GM13977 (cell line): ENCODE data around the gene TBC1D16.

ENCODE experiments used
- DNase-seq: peaks from one replicate; pipeline ENCODE4 v3.0.0; 2012; ENCODE audit warnings: low spot score
- in situ Hi-C: fragments of 300-500 bp; cut with MboI; formaldehyde crosslinking; loops from one replicate; pipeline ENCODE4 v1.12.0; 2022; ENCODE audit warnings: low sequenced_read_pairs, low pct_unique_long_range_greater_than_20kb, mixed read lengths, inconsistent platforms; ENCODE audit not compliant: unreplicated experiment
- TF ChIP-seq, protein P1 (sequence below): IDR thresholded peaks from 2 replicates; pipeline ENCODE4 v1.5.1; 2012; ENCODE audit warnings: mild to moderate bottlenecking, control low read depth; ENCODE audit not compliant: insufficient read depth; ENCODE audit errors: extremely low read depth, missing control alignments

The TBC1D16 gene

DNA sequence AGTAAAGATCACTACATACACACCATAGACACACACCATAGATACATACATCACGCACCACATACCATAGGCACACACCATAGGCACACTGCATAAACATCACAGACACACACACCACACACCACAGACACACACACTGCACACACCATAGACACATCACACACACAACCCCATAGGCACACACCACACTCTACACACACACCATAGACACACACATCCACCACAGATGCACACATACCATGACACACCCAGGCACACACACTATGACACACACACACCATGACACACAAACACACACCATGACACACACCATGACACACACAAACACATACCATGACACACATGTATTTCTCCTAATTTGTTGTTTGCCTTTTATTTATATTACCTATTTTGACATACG, 14.1 kb downstream of the TBC1D16 start:
- no peak for DNase-seq
- in situ Hi-C loops: no loop called here
- TF ChIP-seq, protein P1, sequence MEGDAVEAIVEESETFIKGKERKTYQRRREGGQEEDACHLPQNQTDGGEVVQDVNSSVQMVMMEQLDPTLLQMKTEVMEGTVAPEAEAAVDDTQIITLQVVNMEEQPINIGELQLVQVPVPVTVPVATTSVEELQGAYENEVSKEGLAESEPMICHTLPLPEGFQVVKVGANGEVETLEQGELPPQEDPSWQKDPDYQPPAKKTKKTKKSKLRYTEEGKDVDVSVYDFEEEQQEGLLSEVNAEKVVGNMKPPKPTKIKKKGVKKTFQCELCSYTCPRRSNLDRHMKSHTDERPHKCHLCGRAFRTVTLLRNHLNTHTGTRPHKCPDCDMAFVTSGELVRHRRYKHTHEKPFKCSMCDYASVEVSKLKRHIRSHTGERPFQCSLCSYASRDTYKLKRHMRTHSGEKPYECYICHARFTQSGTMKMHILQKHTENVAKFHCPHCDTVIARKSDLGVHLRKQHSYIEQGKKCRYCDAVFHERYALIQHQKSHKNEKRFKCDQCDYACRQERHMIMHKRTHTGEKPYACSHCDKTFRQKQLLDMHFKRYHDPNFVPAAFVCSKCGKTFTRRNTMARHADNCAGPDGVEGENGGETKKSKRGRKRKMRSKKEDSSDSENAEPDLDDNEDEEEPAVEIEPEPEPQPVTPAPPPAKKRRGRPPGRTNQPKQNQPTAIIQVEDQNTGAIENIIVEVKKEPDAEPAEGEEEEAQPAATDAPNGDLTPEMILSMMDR: no peak

DNA sequence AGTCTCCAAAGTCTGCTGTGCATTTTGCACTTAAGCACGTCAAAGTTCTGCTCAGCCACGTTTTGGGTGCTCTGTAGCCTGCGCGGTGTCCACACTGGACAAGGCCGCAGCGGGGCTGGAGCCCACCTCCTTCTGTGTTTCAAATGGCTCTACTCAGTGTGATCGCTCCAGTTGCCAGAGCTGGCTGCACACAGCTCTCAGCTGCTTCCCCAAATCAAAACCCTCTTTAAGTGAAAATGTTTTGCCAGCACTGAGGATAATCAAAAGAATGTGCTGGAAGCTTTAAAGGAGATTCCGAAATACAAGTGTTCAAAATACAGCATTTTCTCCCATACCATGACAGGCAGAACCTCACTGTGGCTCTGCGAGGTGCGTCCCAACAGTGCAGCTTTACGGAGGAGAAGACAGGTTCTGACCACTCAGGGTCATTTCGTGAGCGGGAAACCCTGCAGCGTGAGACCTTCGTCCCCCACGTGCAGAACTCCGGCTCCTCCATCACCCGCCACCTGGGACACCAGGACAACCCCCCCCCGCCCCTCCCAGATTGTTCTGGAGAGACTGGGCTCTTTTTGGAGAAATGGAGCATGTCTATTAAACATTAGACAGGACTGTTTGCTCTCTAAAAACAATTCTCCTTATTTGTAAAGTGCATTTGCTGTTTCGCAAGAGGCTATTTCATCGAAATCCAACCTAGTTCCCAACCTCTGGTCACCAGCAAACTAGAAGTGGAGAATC, 16.6 kb downstream of the TBC1D16 start:
- in situ Hi-C loops: no loop called here
- TF ChIP-seq, protein P1: no peak
- DNase-seq: no peak

DNA sequence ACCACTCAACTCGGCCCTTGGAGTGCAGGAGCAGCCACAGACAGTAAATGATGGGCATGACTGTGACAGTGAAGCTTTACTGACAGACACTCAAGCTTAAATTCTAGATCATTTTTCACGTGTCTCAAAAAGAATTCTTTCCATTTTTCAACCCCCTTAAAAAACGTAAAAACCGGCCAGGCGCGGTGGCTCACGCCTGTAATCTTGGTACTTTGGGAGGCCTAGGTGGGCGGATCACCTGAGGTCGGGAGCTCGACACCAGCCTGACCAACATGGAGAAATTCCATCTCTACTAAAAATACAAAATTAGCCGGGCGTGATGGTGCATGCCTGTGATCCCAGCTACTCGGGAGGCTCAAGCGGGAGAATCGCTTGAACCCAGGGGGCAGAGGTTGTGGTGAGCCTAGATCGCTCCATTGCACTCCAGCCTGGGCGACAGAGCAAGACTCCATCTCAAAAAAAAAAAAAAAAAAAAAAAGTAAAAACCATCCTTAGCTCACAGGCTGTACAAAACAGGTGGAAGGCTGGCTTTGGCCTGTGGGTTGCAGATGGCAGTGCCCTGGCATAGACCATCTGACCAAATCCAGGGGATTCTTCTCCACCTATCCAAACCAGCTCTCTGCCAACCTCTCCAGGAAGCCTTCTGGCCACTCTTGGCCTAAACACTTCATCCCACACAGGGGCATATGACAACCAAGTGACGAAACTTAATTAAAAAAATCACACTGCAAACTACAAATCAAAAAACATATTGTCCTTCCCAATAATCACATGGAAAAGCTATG, 18.3 kb downstream of the TBC1D16 start:
- in situ Hi-C loops: no loop called here
- DNase-seq: no peak
- TF ChIP-seq, protein P1: no peak

DNA sequence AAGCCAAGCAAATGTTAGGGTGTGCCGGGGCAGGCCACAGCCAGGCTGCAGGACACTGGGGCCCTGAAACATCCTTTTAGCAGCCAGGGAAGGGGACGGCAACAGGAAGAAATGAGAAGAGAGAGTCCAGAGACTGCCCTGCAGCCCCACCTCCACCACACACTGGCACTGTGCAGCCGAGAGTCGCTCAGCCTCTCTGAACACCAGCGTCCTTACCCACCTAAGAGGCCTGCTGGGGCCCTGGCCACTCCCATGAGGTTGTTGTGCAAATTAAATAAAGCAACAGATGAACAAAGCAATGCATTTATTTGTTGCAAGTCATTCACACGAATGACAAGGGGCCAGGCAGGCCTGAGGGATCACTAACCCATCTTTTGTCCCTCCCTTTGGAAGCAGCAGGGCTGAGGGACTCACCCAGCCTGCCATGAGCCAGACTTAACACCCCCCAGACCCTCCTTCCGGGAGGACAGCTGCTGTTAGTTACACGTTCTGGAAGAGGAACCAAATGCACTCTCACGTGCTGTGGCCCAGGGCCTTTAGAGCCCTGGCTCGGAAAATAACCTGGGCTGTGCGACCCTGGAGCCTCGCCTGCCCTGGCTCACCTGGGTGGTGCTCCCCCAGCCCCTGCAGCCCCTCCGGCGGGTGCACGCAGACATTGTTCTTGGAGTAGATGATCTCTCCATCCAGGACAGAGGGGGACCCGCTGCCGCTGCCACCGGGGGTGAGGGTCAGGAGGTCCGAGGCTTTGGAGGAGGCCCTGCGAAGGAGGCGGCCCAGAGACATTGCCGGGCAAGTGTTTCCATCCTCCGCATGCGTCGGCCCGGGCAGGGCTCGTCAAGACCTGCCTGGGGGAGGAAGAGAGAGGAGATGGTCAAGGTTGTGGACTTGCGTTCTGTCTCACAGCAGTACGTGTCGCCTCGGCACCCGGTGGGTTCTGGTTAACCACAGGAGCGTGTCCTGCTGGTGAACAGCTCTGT, 22.6 kb downstream of the TBC1D16 start:
- in situ Hi-C loops: no loop called here
- DNase-seq: no peak
- TF ChIP-seq, protein P1: no peak

DNA sequence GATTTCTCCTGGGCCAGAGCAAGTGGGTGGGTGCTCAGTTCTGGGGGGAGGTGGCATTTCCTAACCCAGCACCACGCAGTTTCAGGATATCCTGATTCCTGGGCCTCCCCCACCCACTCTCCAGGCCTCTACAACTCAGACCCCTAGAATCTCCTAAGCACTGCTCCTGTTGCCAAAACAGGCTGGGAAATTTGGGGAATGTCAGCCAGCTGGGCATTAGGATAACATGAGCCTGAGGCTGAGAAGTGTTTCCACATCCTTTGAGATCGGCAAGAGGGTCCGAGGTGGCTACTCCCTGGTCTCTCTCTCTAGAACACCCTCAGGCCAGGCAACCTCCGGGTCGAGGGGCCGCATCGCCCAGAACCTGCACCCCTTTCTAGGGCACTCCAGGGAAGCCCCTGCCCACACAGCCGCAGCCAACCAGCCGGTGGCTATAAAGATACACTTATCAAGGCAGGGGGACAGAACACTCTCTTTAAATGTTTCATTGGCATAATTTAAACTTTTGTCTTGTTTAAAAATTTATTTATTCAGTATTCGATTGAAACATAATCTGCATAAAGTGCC, 23.6 kb downstream of the TBC1D16 start:
- TF ChIP-seq, protein P1: no peak
- in situ Hi-C loops: no loop called here

More for the DNA sequence above, 23.6 kb downstream of the TBC1D16 start:
- DNase-seq: no peak
